GM08714 (cell line): ENCODE data around the gene COX7C.
"Not testable (repeated sequence)": the region's sequence is repeated elsewhere in the genome, so short reads cannot be mapped to it uniquely, and the experiment has no call there.

Source experiments
- H3K4me3 ChIP-seq: fragments of 200-500 bp; sonication (Bioruptor generic); 2 replicates; pipeline ENCODE4 v1.5.1; 2014; ENCODE audit warnings: mild to moderate bottlenecking, low read length, inconsistent platforms
- ZNF274 ChIP-seq: IDR thresholded peaks from 2 replicates; pipeline ENCODE4 v1.6.1; 2012; ENCODE audit warnings: mild to moderate bottlenecking, low read depth, low read length

The COX7C gene

GRCh38 chr5:86631165-86631564, 13.4 kb downstream of the COX7C start:
- no peak for TF ChIP-seq ZNF274
- no peak overlapping the region for H3K4me3 ChIP-seq

DNA sequence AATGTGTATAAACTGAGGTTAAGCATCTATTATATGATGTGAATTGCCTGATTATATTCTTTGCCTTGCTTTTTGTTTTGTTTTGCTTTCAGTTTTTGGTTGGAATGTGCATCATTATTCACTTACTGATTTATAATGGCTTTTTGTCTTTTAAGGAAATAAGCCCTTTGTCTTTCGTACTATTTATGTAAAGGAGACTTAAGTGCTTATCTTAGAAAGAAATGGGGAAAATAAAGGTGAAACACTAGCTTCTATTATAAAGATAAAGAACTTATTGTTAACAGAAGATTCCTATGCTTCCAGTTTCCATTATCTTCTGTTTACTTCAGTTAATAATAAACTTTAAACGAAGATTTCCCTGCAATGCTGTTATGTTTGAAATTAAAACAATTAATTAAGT, 23.3 kb downstream of the COX7C start:
- no peak overlapping the region for H3K4me3 ChIP-seq
- TF ChIP-seq ZNF274: no peak

GRCh38 chr5:86644843-86645242, 27.1 kb downstream of the COX7C start:
- TF ChIP-seq ZNF274: no peak
- H3K4me3 ChIP-seq: no peak overlapping the region

GRCh38 chr5:86645885-86646284, 28.1 kb downstream of the COX7C start:
- TF ChIP-seq ZNF274: no peak
- H3K4me3 ChIP-seq: no peak overlapping the region

- H3K4me3 ChIP-seq: no peak overlapping the region
- TF ChIP-seq ZNF274: no peak
These were observed 28.9 kb downstream of the COX7C start for GRCh38 chr5:86646671-86647070.

DNA sequence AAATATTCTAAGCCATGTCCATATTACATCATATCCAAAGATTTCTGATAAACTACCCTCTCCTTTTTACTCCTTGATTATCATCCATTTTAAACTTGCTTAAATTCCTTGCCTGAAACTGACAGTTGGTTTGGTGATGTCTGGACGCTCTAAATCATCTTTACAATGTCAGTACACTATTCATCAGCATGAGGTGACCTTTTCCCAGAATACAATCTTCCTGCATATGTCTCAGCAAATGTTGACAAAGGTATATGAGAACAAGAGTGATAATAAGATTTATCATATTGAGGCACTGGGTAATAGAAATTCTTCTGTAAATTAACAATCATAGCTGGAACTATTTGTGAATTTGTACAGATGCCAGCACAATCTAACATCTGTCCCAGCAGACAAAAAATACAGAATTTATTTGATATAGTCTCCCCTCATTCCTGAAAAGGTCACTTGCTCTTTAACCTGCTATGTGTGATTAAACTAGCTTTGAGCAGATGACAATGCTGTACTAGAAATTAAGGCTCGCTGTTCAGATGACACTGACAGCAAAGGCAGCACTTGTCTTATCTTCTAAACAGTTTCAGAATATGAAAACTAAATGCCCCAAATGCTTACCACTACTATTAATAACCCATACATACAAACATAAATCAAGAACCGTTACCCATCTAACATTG, 32.2 kb downstream of the COX7C start:
- H3K4me3 ChIP-seq: no peak overlapping the region
- TF ChIP-seq ZNF274: no peak

DNA sequence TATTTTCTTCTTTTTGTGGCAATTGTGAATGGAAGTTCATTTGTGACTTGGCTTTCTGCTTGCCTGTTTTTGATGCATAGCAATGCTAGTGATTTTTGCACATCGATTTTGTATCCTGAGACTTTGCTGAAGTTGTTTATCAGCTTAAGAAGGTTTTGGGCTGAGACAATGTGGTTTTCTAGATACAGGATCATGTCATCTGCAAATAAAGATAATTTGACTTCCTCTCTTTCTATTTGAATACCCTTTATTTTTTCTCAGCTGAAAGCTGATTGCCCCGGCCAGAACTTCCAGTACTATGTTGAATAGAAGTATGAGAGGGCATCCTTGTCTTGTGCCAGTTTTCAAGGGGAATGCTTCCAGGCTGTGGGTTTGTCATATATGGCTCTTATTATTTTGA, 43.0 kb downstream of the COX7C start:
- H3K4me3 ChIP-seq: not testable (repeated sequence)

GRCh38 chr5:86664173-86664572, 46.4 kb downstream of the COX7C start:
- no peak overlapping the region for H3K4me3 ChIP-seq
- no peak for TF ChIP-seq ZNF274

- H3K4me3 ChIP-seq: no peak overlapping the region
- TF ChIP-seq ZNF274: no peak
These were observed 48.4 kb downstream of the COX7C start for GRCh38 chr5:86665984-86666760.

GRCh38 chr5:86666981-86667380, 49.2 kb downstream of the COX7C start:
- H3K4me3 ChIP-seq: no peak overlapping the region
- no peak for TF ChIP-seq ZNF274
